OCI-LY7 (cell line): ENCODE measurements around the gene SLC35F1.

ENCODE experiments used
- EZH2phosphoT487 ChIP-seq: fragments of 200-600 bp; sonication (generic); IDR thresholded peaks from 2 replicates; pipeline ENCODE4 v1.6.1; 2018; ENCODE audit warnings: low read depth, borderline replicate concordance, mild to moderate bottlenecking, mixed run types, antibody characterized with exemption, low read length, moderate library complexity, mixed read lengths
- TF ChIP-seq, protein P1 (sequence below): fragments of 200-600 bp; sonication (generic); conservative IDR thresholded peaks from 2 replicates; pipeline ENCODE4 v1.5.1; 2014; ENCODE audit warnings: mild to moderate bottlenecking, antibody characterized with exemption, low read length, moderate library complexity, mixed read lengths

DNA sequence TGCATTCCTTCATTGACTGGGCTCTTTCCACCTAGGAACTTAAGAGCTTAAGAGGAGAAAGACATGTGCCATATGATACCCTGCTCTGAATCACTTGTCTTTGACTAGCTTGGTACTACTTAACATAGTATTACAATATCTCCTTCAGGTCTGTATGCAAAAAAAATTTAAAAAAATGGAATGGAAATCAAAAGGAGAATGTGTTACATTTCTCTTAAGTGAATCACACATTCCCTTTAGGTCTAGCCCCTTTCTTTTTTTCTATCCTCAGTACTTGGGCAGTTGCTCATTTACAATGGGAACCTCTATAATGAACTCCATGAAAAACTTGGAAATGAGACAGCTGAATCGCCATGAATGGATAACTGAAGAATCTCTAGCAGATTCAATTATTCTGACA is 53.8 kb downstream of the SLC35F1 start:
- TF ChIP-seq, protein P1, sequence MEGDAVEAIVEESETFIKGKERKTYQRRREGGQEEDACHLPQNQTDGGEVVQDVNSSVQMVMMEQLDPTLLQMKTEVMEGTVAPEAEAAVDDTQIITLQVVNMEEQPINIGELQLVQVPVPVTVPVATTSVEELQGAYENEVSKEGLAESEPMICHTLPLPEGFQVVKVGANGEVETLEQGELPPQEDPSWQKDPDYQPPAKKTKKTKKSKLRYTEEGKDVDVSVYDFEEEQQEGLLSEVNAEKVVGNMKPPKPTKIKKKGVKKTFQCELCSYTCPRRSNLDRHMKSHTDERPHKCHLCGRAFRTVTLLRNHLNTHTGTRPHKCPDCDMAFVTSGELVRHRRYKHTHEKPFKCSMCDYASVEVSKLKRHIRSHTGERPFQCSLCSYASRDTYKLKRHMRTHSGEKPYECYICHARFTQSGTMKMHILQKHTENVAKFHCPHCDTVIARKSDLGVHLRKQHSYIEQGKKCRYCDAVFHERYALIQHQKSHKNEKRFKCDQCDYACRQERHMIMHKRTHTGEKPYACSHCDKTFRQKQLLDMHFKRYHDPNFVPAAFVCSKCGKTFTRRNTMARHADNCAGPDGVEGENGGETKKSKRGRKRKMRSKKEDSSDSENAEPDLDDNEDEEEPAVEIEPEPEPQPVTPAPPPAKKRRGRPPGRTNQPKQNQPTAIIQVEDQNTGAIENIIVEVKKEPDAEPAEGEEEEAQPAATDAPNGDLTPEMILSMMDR, result no peak
- no peak for TF ChIP-seq EZH2phosphoT487
